ENCODE measurements around the gene EMC8. TPM values are rescaled to one million over a fixed set of nuclear protein-coding genes. Genes with fewer than 3 reads are reported as not detected.

EMC8 gene
- total RNA-seq, 1 donor from 2014 or later: 16.3 TPM

GRCh38 chr16:85735946-85736345 lies 63.4 kb downstream of the EMC8 start:
- DNase-seq (ENCODE audit: low spot score in 2 of 2) (no peak), FAIRE-seq (no peak)

GRCh38 chr16:85735225-85735635 lies 64.1 kb downstream of the EMC8 start:
- no peak for FAIRE-seq

GRCh38 chr16:85734311-85735017 lies 64.9 kb downstream of the EMC8 start:
- no peak for FAIRE-seq

More at GRCh38 chr16:85735225-85735635, 64.1 kb downstream of the EMC8 start:
- DNase-seq (ENCODE audit: low spot score in 2 of 2): no peak

GRCh38 chr16:85733839-85734170 lies 65.5 kb downstream of the EMC8 start:
- DNase-seq (ENCODE audit: low spot score in 2 of 2) (no peak), FAIRE-seq (no peak)

More at GRCh38 chr16:85734311-85735017, 64.9 kb downstream of the EMC8 start:
- no peak for DNase-seq (ENCODE audit: low spot score in 2 of 2)

- DNase-seq (ENCODE audit: low spot score in 2 of 2) (no peak), FAIRE-seq (no peak)
Measured at GRCh38 chr16:85733155-85733838, 66.0 kb downstream of the EMC8 start.

- no peak for FAIRE-seq
- no peak for DNase-seq (ENCODE audit: low spot score in 2 of 2)
Measured at GRCh38 chr16:85731179-85731578, 68.2 kb downstream of the EMC8 start.

- no peak for FAIRE-seq
Measured at GRCh38 chr16:85730186-85730465, 69.2 kb downstream of the EMC8 start.

GRCh38 chr16:85729452-85730185 lies 69.7 kb downstream of the EMC8 start:
- DNase-seq (ENCODE audit: low spot score in 2 of 2) (no peak), FAIRE-seq (no peak)

More at GRCh38 chr16:85730186-85730465, 69.2 kb downstream of the EMC8 start:
- DNase-seq (ENCODE audit: low spot score in 2 of 2): no peak

GRCh38 chr16:85728879-85729278 lies 70.5 kb downstream of the EMC8 start:
- FAIRE-seq (no peak), DNase-seq (ENCODE audit: low spot score in 2 of 2) (no peak)

Small RNA genes lying within 50 kb of the gene (small RNA-seq; reads per million reads assigned to genes)
- not detected for gene RNU1-103P

Other genes starting within 250 kb of the EMC8 start
- 13.9 TPM for gene GSE1, start 186.2 kb downstream of the EMC8 start, total RNA-seq
- 4.9 TPM for gene GINS2, start 110.6 kb downstream of the EMC8 start, total RNA-seq
- gene C16orf74, start 48.4 kb downstream of the EMC8 start, total RNA-seq: 0.82 TPM
- 228 TPM for gene COX4I1, start 151 bp upstream of the EMC8 start, total RNA-seq
- 3.7 TPM for gene IRF8, start 99.6 kb upstream of the EMC8 start, total RNA-seq

Data from frontal cortex (tissue), 4 donors.